IMR-90 (cell line): Measurements from ENCODE around the gene GNAO1. TPM values are rescaled to one million over a fixed set of nuclear protein-coding genes. Genes with fewer than 3 reads are reported as not detected.

Experiments used
- ATAC-seq: fragments of 200-7000 bp; cut with Tn5 transposase; 2 replicates; pipeline ENCODE4 v1.9.1; 2020; ENCODE audit warnings: low read depth, mild to moderate bottlenecking, moderate library complexity
- BruUV-seq: library from RNA; stranded (reverse); fragments of 400-500 nt; replicated peaks from 2 replicates; lab custom pipeline; 2021; lab: Mats Ljungman, UMichigan
- CTCF ChIA-PET: fragments of 300-600 bp; formaldehyde crosslinking; extraction: SDS; loops from one replicate; lab custom pipeline; 2021; ENCODE audit warnings: antibody characterized with exemption; lab: Yijun Ruan, JAX
- POLR2A ChIA-PET: fragments of 300-600 bp; sonication (Branson Sonifier 250); formaldehyde crosslinking; loops from one replicate; lab custom pipeline; 2022; ENCODE audit warnings: antibody characterized with exemption; ENCODE audit not compliant: unreplicated experiment; lab: Charles Lee
- DNase-seq: peaks from one replicate; pipeline ENCODE4 v3.0.0; 2013
- H2AFZ ChIP-seq: replicated peaks from 2 replicates; pipeline ENCODE3; 2013; ENCODE audit warnings: low read length, mild to moderate bottlenecking; ENCODE audit not compliant: poor library complexity
- H2AK5ac ChIP-seq: 2 replicates; pipeline ENCODE4 v1.6.1; 2013; ENCODE audit warnings: low read depth, low read length, inconsistent platforms
- H2AK9ac ChIP-seq: replicated peaks from 2 replicates; pipeline ENCODE3; 2013; ENCODE audit warnings: mild to moderate bottlenecking, low read depth, low read length, moderate library complexity; ENCODE audit not compliant: poor library complexity
- H2BK120ac ChIP-seq: 2 replicates; pipeline ENCODE4 v1.6.1; 2013; ENCODE audit warnings: low read depth, low read length, inconsistent platforms
- H2BK15ac ChIP-seq: 3 replicates; pipeline ENCODE4 v1.6.1; 2013; ENCODE audit warnings: low read depth, low read length, inconsistent platforms
- H2BK20ac ChIP-seq: 2 replicates; pipeline ENCODE4 v1.6.1; 2013; ENCODE audit warnings: low read depth, mild to moderate bottlenecking, inconsistent platforms, low read length, moderate library complexity
- H2BK5ac ChIP-seq: 2 replicates; pipeline ENCODE4 v1.6.1; 2013; ENCODE audit warnings: mild to moderate bottlenecking, low read depth, low read length, inconsistent platforms; ENCODE audit not compliant: poor library complexity, severe bottlenecking
- H3K14ac ChIP-seq: replicated peaks from 2 replicates; pipeline ENCODE4 v1.6.1; 2013; ENCODE audit warnings: low read depth, low read length, inconsistent platforms
- H3K18ac ChIP-seq: 2 replicates; pipeline ENCODE4 v1.6.1; 2013; ENCODE audit warnings: low read depth, low read length, control low read depth
- H3K23ac ChIP-seq: 2 replicates; pipeline ENCODE4 v1.6.1; 2013; ENCODE audit warnings: low read depth, low read length, inconsistent platforms
- H3K27ac ChIP-seq: 2 replicates; pipeline ENCODE4 v1.5.1; 2013; ENCODE audit warnings: mild to moderate bottlenecking, control low read depth, low read length; ENCODE audit not compliant: insufficient read depth
- H3K27me3 ChIP-seq: 2 replicates; pipeline ENCODE4 v1.6.1; 2013; ENCODE audit warnings: low read length; ENCODE audit not compliant: control insufficient read depth, insufficient read depth
- H3K36me3 ChIP-seq: 2 replicates; pipeline ENCODE4 v1.6.1; 2013; ENCODE audit warnings: low read length, mixed read lengths; ENCODE audit not compliant: control insufficient read depth, insufficient read depth
- H3K4ac ChIP-seq: 2 replicates; pipeline ENCODE4 v1.6.1; 2013; ENCODE audit warnings: low read depth, low read length, inconsistent platforms
- H3K4me1 ChIP-seq: 2 replicates; pipeline ENCODE4 v1.6.1; 2013; ENCODE audit warnings: low read length, mixed read lengths; ENCODE audit not compliant: control insufficient read depth, insufficient read depth
- H3K4me2 ChIP-seq: 2 replicates; pipeline ENCODE4 v1.6.1; 2013; ENCODE audit warnings: low read depth, mild to moderate bottlenecking, control low read depth, low read length, moderate library complexity
- H3K4me3 ChIP-seq: 2 replicates; pipeline ENCODE4 v1.5.1; 2013; ENCODE audit warnings: low read depth, mild to moderate bottlenecking, control low read depth, low read length, moderate library complexity; ENCODE audit not compliant: insufficient read depth
- H3K56ac ChIP-seq: 2 replicates; pipeline ENCODE4 v1.6.1; 2013; ENCODE audit warnings: low read length, inconsistent platforms; ENCODE audit not compliant: insufficient read depth; ENCODE audit errors: extremely low read depth
- H3K79me1 ChIP-seq, 2 experiments: 2 replicates each; pipeline ENCODE4 v1.6.1; 2013; ENCODE audit warnings: low read length in 2 of 2, inconsistent platforms in 1 of 2, low read depth in 1 of 2
- H3K9ac ChIP-seq: 2 replicates; pipeline ENCODE4 v1.6.1; 2013; ENCODE audit warnings: low read depth, low read length, control low read depth
- H3K9me1 ChIP-seq: 2 replicates; pipeline ENCODE4 v1.6.1; 2013; ENCODE audit warnings: low read length, inconsistent platforms; ENCODE audit not compliant: insufficient read depth
- H3K9me3 ChIP-seq: 2 replicates; pipeline ENCODE4 v1.6.1; 2013; ENCODE audit warnings: low read length; ENCODE audit not compliant: control insufficient read depth, insufficient read depth
- H4K20me1 ChIP-seq: 2 replicates; pipeline ENCODE4 v1.6.1; 2013; ENCODE audit warnings: low read length, inconsistent platforms; ENCODE audit not compliant: insufficient read depth
- H4K5ac ChIP-seq: 2 replicates; pipeline ENCODE4 v1.6.1; 2013; ENCODE audit warnings: mild to moderate bottlenecking, low read depth, low read length, control low read depth
- H4K8ac ChIP-seq, 2 experiments: 2 replicates each; pipeline ENCODE4 v1.6.1; 2013; ENCODE audit warnings: low read depth in 2 of 2, low read length in 2 of 2, control low read depth in 1 of 2, inconsistent platforms in 1 of 2
- H4K91ac ChIP-seq: 2 replicates; pipeline ENCODE4 v1.6.1; 2013; ENCODE audit warnings: low read depth, low read length, inconsistent platforms; ENCODE audit not compliant: insufficient read depth
- BHLHE40 ChIP-seq: fragments of 150-350 bp; IDR thresholded peaks from 2 replicates; pipeline ENCODE4 v1.6.1; 2016; ENCODE audit warnings: mild to moderate bottlenecking, low read depth, low read length
- CEBPB ChIP-seq: IDR thresholded peaks from 2 replicates; pipeline ENCODE4 v1.6.1; 2012; ENCODE audit warnings: low read depth, low read length, improper control_type of control experiment
- CHD1 ChIP-seq: IDR thresholded peaks from 2 replicates; pipeline ENCODE4 v1.6.1; 2012; ENCODE audit warnings: low read depth, low read length, improper control_type of control experiment
- ELK1 ChIP-seq: fragments of 150-350 bp; IDR thresholded peaks from 2 replicates; pipeline ENCODE4 v1.6.1; 2016; ENCODE audit warnings: low read depth, mild to moderate bottlenecking, low read length, moderate library complexity, borderline replicate concordance
- FOS ChIP-seq: fragments of 150-350 bp; IDR thresholded peaks from 2 replicates; pipeline ENCODE4 v1.6.1; 2016; ENCODE audit warnings: low read depth, low read length
- MAFK ChIP-seq: IDR thresholded peaks from 2 replicates; pipeline ENCODE4 v1.6.1; 2012; ENCODE audit warnings: low read depth, low read length, improper control_type of control experiment
- MAZ ChIP-seq: IDR thresholded peaks from 2 replicates; pipeline ENCODE4 v1.6.1; 2012; ENCODE audit warnings: low read depth, mild to moderate bottlenecking, low read length, improper control_type of control experiment, moderate library complexity, borderline replicate concordance
- MXI1 ChIP-seq: IDR thresholded peaks from 2 replicates; pipeline ENCODE4 v1.6.1; 2012; ENCODE audit warnings: low read depth, mild to moderate bottlenecking, low read length, moderate library complexity, borderline replicate concordance
- NFE2L2 ChIP-seq: fragments of 150-350 bp; IDR thresholded peaks from 2 replicates; pipeline ENCODE4 v1.6.1; 2016; ENCODE audit warnings: low read depth, mild to moderate bottlenecking, low read length
- POLR2A ChIP-seq: IDR thresholded peaks from 2 replicates; pipeline ENCODE4 v1.6.1; 2012; ENCODE audit warnings: mild to moderate bottlenecking, low read depth, low read length
- RAD21 ChIP-seq: IDR thresholded peaks from 2 replicates; pipeline ENCODE4 v1.6.1; 2012; ENCODE audit warnings: low read length, improper control_type of control experiment
- RCOR1 ChIP-seq: IDR thresholded peaks from 2 replicates; pipeline ENCODE4 v1.6.1; 2012; ENCODE audit warnings: mild to moderate bottlenecking, low read length, improper control_type of control experiment; ENCODE audit not compliant: insufficient replicate concordance
- RFX5 ChIP-seq: IDR thresholded peaks from 2 replicates; pipeline ENCODE4 v1.8.0; 2012; ENCODE audit warnings: low read depth, mild to moderate bottlenecking, low read length, moderate library complexity
- SMC3 ChIP-seq: fragments of 150-350 bp; IDR thresholded peaks from 2 replicates; pipeline ENCODE4 v1.6.1; 2016; ENCODE audit warnings: low read depth, mild to moderate bottlenecking, antibody characterized with exemption, low read length, moderate library complexity
- USF2 ChIP-seq: fragments of 150-350 bp; IDR thresholded peaks from 2 replicates; pipeline ENCODE4 v1.6.1; 2017; ENCODE audit warnings: mild to moderate bottlenecking, antibody characterized with exemption, low read length, low read depth
- WGBS, 2 experiments: methylation state at CpG; one replicate each; pipeline versions ENCODE4 v1.1.5 to v1.1.7; 2013; ENCODE audit warnings: missing lambda C conversion rate in 2 of 2; ENCODE audit not compliant: insufficient read length in 1 of 2; ENCODE audit errors: extremely low coverage in 2 of 2; 5-methylcytosine and 5-hydroxymethylcytosine counted together
- dilution Hi-C: fragments of 300-500 bp; cut with HindIII; formaldehyde crosslinking; loops from one replicate; pipeline ENCODE4 v1.14.3; 2018; ENCODE audit warnings: low sequenced_read_pairs; ENCODE audit not compliant: unreplicated experiment
- in situ Hi-C: fragments of 300-500 bp; cut with MboI; formaldehyde crosslinking; loops from 3 replicates; pipeline ENCODE4 v1.14.3; 2019; ENCODE audit warnings: low sequenced_read_pairs, inconsistent platforms, mixed read lengths
- intact Hi-C: fragments of 100-400 bp; cut with micrococcal nuclease; formaldehyde crosslinking; loops from 2 replicates; pipeline ENCODE4 v1.10.0; 2022
- polyA plus RNA-seq, 3 experiments: library from polyadenylated mRNA; depleted of rRNA; stranded (reverse); fragments of >200 nt; gene quantifications; 2 replicates each; pipeline ENCODE4 v1.2.3, GENCODE V29; 2012; ENCODE audit warnings: low replicate concordance in 1 of 3
- total RNA-seq: library from RNA; depleted of rRNA; stranded (reverse); fragments of >200 nt; gene quantifications from 2 replicates; pipeline ENCODE4 v1.2.3, GENCODE V29; 2012
- TF ChIP-seq, protein P1 (sequence below): conservative IDR thresholded peaks from 2 replicates; pipeline ENCODE4 v1.5.1; 2012; ENCODE audit warnings: mild to moderate bottlenecking, low read depth, low read length, improper control_type of control experiment

The GNAO1 gene
- total and polyA plus RNA-seq, 2 of the 4 experiments (the other 2 are of a cell fraction), result under 0.01 to 0.07 TPM

GRCh38 chr16:56282451-56282850 is 91.2 kb downstream of the GNAO1 start:
- H3K4me3 ChIP-seq, result no peak overlapping the region
- BruUV-seq, result no TSS peak
- no peak overlapping the region for H4K8ac ChIP-seq
- H2BK5ac ChIP-seq, result no peak overlapping the region
- H3K27me3 ChIP-seq, result peaks cover 13% of the 10 kb centered on the region; the same call in 1 of the 2 replicates
- no peaks in the 10 kb centered on the region for H3K9me3 ChIP-seq
- no peak overlapping the region for H2AK5ac ChIP-seq
- ChIA-PET POLR2A (no interaction called here), CTCF (no interaction called here)
- H4K20me1 ChIP-seq, result no peaks in the 10 kb centered on the region
- no peak overlapping the region for H3K4me2 ChIP-seq
- in situ Hi-C loops, result no loop called here
- H3K4ac ChIP-seq, result no peak overlapping the region
- H2BK20ac ChIP-seq, result no peak overlapping the region
- H3K18ac ChIP-seq, result no peak overlapping the region
- H4K91ac ChIP-seq, result no peak overlapping the region
- no peak for TF ChIP-seq RFX5
- TF ChIP-seq CHD1, result no peak
- TF ChIP-seq MAZ, result no peak
- TF ChIP-seq RAD21, result no peak
- TF ChIP-seq MXI1, result no peak
- no peak for TF ChIP-seq USF2
- TF ChIP-seq RCOR1, result no peak
- TF ChIP-seq ELK1, result no peak
- TF ChIP-seq SMC3, result no peak
- no peak for TF ChIP-seq CEBPB
- TF ChIP-seq MAFK, result no peak
- no peak for TF ChIP-seq FOS
- TF ChIP-seq, protein P1, sequence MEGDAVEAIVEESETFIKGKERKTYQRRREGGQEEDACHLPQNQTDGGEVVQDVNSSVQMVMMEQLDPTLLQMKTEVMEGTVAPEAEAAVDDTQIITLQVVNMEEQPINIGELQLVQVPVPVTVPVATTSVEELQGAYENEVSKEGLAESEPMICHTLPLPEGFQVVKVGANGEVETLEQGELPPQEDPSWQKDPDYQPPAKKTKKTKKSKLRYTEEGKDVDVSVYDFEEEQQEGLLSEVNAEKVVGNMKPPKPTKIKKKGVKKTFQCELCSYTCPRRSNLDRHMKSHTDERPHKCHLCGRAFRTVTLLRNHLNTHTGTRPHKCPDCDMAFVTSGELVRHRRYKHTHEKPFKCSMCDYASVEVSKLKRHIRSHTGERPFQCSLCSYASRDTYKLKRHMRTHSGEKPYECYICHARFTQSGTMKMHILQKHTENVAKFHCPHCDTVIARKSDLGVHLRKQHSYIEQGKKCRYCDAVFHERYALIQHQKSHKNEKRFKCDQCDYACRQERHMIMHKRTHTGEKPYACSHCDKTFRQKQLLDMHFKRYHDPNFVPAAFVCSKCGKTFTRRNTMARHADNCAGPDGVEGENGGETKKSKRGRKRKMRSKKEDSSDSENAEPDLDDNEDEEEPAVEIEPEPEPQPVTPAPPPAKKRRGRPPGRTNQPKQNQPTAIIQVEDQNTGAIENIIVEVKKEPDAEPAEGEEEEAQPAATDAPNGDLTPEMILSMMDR, result no peak
- TF ChIP-seq NFE2L2, result no peak
- TF ChIP-seq POLR2A, result no peak
- TF ChIP-seq BHLHE40, result no peak
- H4K5ac ChIP-seq, result no peak overlapping the region
- no peak overlapping the region for H3K9ac ChIP-seq
- DNase-seq (no peak), ATAC-seq (no peak)
- no peaks in the 10 kb centered on the region; the same call in 1 of the 2 replicates for H3K9me1 ChIP-seq
- no peak overlapping the region for H3K14ac ChIP-seq
- H3K4me1 ChIP-seq, result no peaks in the 10 kb centered on the region
- no peak overlapping the region for H3K23ac ChIP-seq
- WGBS, 2 experiments, result 100% methylated on average over 1 of the region's 3 CpGs; no CpG with 5 or more reads in 1 of the 2 experiments
- no peak overlapping the region for H2AK9ac ChIP-seq
- intact Hi-C loops, result no loop called here
- no peaks in the 10 kb centered on the region for H3K36me3 ChIP-seq
- dilution Hi-C loops, result no loop called here
- H2AFZ ChIP-seq, result no peak overlapping the region
- H3K27ac ChIP-seq, result no peak overlapping the region
- no peak overlapping the region for H2BK120ac ChIP-seq
- H2BK15ac ChIP-seq, result no peak overlapping the region
- no peak overlapping the region for H3K56ac ChIP-seq
- no peaks in the 10 kb centered on the region for H3K79me1 ChIP-seq
